SK-N-SH treated with all-trans-retinoic acid at 6 μM for 48 hours (cell line): ENCODE measurements around the gene PHYHD1.

Source experiments
- ARNTL ChIP-seq: fragments of 450-650 bp; formaldehyde crosslinking; IDR thresholded peaks from 2 replicates; pipeline ENCODE4 v1.5.0; 2020; ENCODE audit warnings: low read depth, mild to moderate bottlenecking, moderate library complexity, borderline replicate concordance
- CSRNP3 ChIP-seq: fragments of 250-450 bp; sonication (Bioruptor Pico); IDR thresholded peaks from 2 replicates; pipeline ENCODE4 v1.5.1; 2021; ENCODE audit warnings: mild to moderate bottlenecking, moderate library complexity
- ISL1 ChIP-seq: fragments of 250-450 bp; sonication (Bioruptor Pico); IDR thresholded peaks from 2 replicates; pipeline ENCODE4 v2.1.2; 2022; ENCODE audit warnings: mild to moderate bottlenecking, moderate library complexity
- SNAI2 ChIP-seq: fragments of 250-450 bp; sonication (Bioruptor Pico); IDR thresholded peaks from 2 replicates; pipeline ENCODE4 v1.5.0; 2020; ENCODE audit warnings: mild to moderate bottlenecking, moderate library complexity
- TOX ChIP-seq: fragments of 250-450 bp; sonication (Bioruptor Pico); IDR thresholded peaks from 2 replicates; pipeline ENCODE4 v1.8.0; 2021; ENCODE audit warnings: mild to moderate bottlenecking, moderate library complexity, borderline replicate concordance

- TF ChIP-seq CSRNP3 (CRISPR knock-in tag) (no peak), ARNTL (CRISPR knock-in tag) (no peak), ISL1 (CRISPR knock-in tag) (no peak), SNAI2 (CRISPR knock-in tag) (no peak), TOX (CRISPR knock-in tag) (no peak)
Observed at GRCh38 chr9:128946571-128947276, 25.9 kb downstream of the PHYHD1 start.
